HG02981 (cell line): Measurements from ENCODE around the gene PRAC1.

Experiments
- ATAC-seq: cut with Tn5 transposase; IDR thresholded peaks from one replicate; pipeline ENCODE4 v1.9.1; 2021; ENCODE audit warnings: mild to moderate bottlenecking, moderate library complexity; ENCODE audit not compliant: unreplicated experiment

PRAC1 gene

GRCh38 chr17:48747445-48748363 lies 25.4 kb upstream of the PRAC1 start:
- no peak for ATAC-seq

- no peak for ATAC-seq
Measured at GRCh38 chr17:48746916-48747444, 24.7 kb upstream of the PRAC1 start.

GRCh38 chr17:48745381-48746275 lies 23.3 kb upstream of the PRAC1 start:
- ATAC-seq: no peak

- ATAC-seq: no peak
Measured at GRCh38 chr17:48740537-48740936, 18.2 kb upstream of the PRAC1 start.

GRCh38 chr17:48738803-48739526 lies 16.6 kb upstream of the PRAC1 start:
- ATAC-seq: no peak

- no peak for ATAC-seq
Measured at GRCh38 chr17:48738424-48738802, 16.1 kb upstream of the PRAC1 start.

GRCh38 chr17:48737330-48738043 lies 15.2 kb upstream of the PRAC1 start:
- no peak for ATAC-seq

- no peak for ATAC-seq
Measured at GRCh38 chr17:48735062-48735351, 12.7 kb upstream of the PRAC1 start.

GRCh38 chr17:48734333-48735061 lies 12.2 kb upstream of the PRAC1 start:
- ATAC-seq: no peak

- ATAC-seq: no peak
Measured at GRCh38 chr17:48733632-48734328, 11.5 kb upstream of the PRAC1 start.

GRCh38 chr17:48732688-48733629 lies 10.6 kb upstream of the PRAC1 start:
- ATAC-seq: no peak

GRCh38 chr17:48731355-48731754 lies 9.0 kb upstream of the PRAC1 start:
- ATAC-seq: no peak

GRCh38 chr17:48730240-48730550 lies 7.9 kb upstream of the PRAC1 start:
- no peak for ATAC-seq

- ATAC-seq: no peak
Measured at GRCh38 chr17:48729335-48730239, 7.3 kb upstream of the PRAC1 start.

GRCh38 chr17:48728232-48729231 lies 6.2 kb upstream of the PRAC1 start, which contains the start of gene HOXB13:
TSS of gene HOXB13 (minus strand) at chr17:48728750. CDS start at chr17:48728593, 157 bp downstream.
- no peak for ATAC-seq
